ENCODE data around the gene SDR42E1.

The SDR42E1 gene

GRCh38 chr16:81975637-81976036, 35.6 kb downstream of the SDR42E1 start:
- DNase-seq (ENCODE audit: insufficient read length, low spot score): no peak
- FAIRE-seq: no peak
- no peak for TF ChIP-seq CTCF (IDR thresholded peaks at IDR 0.05; ENCODE audit: insufficient read depth, missing control alignments)

DNA sequence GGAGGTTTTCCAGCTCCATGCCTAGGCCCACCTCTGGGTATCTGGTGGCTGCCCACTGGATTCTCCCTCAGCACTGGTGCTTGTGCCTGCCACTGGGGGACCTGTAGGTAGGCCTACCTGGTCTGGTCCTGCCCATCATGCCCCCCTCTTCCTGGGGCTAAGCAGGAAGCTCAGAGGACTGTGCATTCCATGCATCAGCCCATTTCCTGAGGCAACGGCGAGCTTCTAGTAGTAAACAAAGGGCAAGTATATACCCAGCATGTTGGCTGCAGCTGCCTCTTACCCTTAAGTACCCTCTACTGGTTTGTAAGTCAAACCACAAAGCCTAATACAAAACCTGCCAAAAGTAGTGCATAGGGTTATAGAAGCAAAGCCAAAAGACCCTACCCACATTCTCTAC, 37.5 kb downstream of the SDR42E1 start:
- DNase-seq (ENCODE audit: insufficient read length, low spot score): no peak
- FAIRE-seq: no peak
- no peak for TF ChIP-seq CTCF (IDR thresholded peaks at IDR 0.05; ENCODE audit: insufficient read depth, missing control alignments)

DNA sequence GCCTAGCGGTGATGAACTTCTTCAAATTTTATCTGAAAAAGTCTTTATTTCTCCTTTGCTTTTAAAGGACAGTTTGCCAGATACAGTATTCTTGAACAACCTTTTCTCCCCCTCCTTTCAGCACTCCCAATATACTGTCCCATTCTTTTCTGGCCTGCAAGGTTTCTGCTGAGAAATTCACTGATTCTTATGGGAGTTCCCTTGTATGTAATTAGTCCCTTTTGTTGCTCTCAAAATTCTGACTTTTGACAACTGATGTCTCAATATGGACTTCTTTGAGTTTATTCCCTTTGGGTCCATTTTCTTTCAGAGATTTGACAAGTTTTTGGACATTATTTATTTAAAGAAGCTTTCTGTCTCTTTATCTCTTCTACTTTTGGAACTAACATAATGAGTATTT, 39.4 kb downstream of the SDR42E1 start:
- no peak for TF ChIP-seq CTCF (IDR thresholded peaks at IDR 0.05; ENCODE audit: insufficient read depth, missing control alignments)
- FAIRE-seq (no peak), DNase-seq (ENCODE audit: insufficient read length, low spot score) (no peak)

DNA sequence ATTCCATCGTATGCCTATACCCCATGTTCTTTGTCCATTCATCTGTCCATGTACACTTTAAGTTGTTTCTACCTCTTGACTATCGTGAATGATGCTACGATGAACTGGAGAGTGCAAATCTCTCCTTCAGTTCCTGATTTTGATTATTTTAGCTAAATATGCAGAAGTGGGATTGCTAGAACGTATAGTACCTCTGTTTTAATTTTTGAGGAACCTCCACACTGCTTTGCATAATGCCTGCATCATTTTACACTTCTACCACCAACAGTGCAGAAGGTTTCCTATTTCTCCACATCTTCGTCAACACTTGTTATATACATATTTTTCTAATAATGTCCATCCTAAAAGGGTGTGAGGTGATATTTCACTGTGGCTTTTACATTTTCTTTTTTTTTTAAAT, 43.9 kb downstream of the SDR42E1 start:
- FAIRE-seq (no peak), DNase-seq (ENCODE audit: insufficient read length, low spot score) (no peak)
- TF ChIP-seq CTCF (IDR thresholded peaks at IDR 0.05; ENCODE audit: insufficient read depth, missing control alignments): no peak

DNA sequence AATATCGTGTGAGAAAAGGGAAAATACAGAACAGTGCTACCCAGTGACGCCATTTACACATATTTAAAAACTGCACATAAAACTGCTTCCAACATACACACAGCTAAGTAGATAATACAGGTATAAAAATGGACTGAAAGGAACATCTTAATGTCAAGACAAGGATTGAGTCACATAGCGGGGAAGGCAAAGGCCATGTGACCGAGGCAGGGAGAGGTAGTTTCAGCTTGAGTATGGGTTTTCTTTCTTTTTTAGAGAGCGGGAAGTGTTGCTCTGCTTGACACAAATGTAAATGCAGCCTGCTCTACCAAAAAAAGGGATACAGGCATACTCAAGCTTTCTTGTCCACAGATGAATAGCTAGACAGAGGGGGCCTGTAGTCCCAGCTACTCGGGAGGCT, 46.5 kb downstream of the SDR42E1 start:
- DNase-seq (ENCODE audit: insufficient read length, low spot score) (no peak), FAIRE-seq (no peak)
- no peak for TF ChIP-seq CTCF (IDR thresholded peaks at IDR 0.05; ENCODE audit: insufficient read depth, missing control alignments)

- no peak for FAIRE-seq
- DNase-seq (ENCODE audit: insufficient read length, low spot score): no peak
- no peak for TF ChIP-seq CTCF (IDR thresholded peaks at IDR 0.05; ENCODE audit: insufficient read depth, missing control alignments)
These were observed 54.9 kb downstream of the SDR42E1 start for GRCh38 chr16:81956213-81956948.

- DNase-seq (ENCODE audit: insufficient read length, low spot score): no peak
- no peak for FAIRE-seq
- no peak for TF ChIP-seq CTCF (IDR thresholded peaks at IDR 0.05; ENCODE audit: insufficient read depth, missing control alignments)
These were observed 59.7 kb downstream of the SDR42E1 start for GRCh38 chr16:81951564-81951963.
